Measurements from ENCODE around the gene MED13L.

DNA sequence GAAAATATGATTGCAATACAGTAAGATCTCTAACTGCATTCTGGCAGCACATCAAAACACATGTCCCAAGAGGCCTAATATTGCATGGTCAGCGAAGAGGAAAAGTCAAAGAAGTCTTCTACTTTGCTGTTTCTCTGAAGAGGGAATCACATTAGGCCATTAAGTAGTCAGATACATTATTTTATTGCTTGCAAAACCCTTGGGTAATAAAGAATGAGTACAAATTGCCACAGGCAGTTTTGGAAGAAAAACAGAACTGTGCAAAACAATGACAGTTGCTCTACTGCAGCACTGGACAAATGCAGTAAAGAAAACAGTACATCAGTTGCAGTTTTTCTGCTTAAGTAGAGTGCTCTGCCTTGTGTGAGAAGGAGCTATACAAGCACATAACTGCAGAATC lies 211.9 kb downstream of the MED13L start:
- TF ChIP-seq CTCF (IDR thresholded peaks at IDR 0.05; ENCODE audit: borderline replicate concordance, extremely low read depth, low read length, poor library complexity, severe bottlenecking) (no peak), EZH2 (IDR thresholded peaks at IDR 0.05; ENCODE audit: borderline replicate concordance, low read depth, low read length, severe bottlenecking) (no peak)

Data from DND-41 (cell line).